ENCODE data around the gene CCS. TPM values are rescaled to one million over a fixed set of nuclear protein-coding genes. Genes with fewer than 3 reads are reported as not detected.
"Not testable (repeated sequence)": the region's sequence is repeated elsewhere in the genome, so short reads cannot be mapped to it uniquely, and the experiment has no call there.

The CCS gene
- total and polyA plus RNA-seq, 2 donors (not counting 1 experiment from before 2014, with no cell fraction given), result 87.8 to 174 TPM

- 96% methylated on average over 6 of the region's 6 CpGs for WGBS (ENCODE audit: insufficient coverage)
- no peak overlapping the region for H3K4me2 ChIP-seq (replicated peaks; ENCODE audit: low read depth, low read length, poor library complexity, severe bottlenecking)
- H3K9ac ChIP-seq (ENCODE audit: low read length), result no peak overlapping the region
- ChIA-PET CTCF (interaction anchor here (1.1 kb wide), 2 partner anchors 35 to 75 kb away, joined by 3 to 4 read pairs; no protein-coding TSS in a partner anchor), POLR2A (no interaction called here)
- H3K4me1 ChIP-seq (ENCODE audit: control insufficient read depth in 2 of 2, insufficient read depth in 2 of 2, low read length in 2 of 2), result peaks cover 16 to 30% of the 10 kb centered on the region in 2 donors
- peaks cover 35% of the 10 kb centered on the region for H3K4me1 Mint-ChIP-seq
- no peak overlapping the region for H3K4me3 ChIP-seq (ENCODE audit: control extremely low read depth in 1 of 5, extremely low read depth in 1 of 5, insufficient read depth in 1 of 5, low read depth in 2 of 5, low read length in 4 of 5)
- H3K79me2 ChIP-seq (ENCODE audit: control insufficient read depth, insufficient read depth, low read length), result peaks cover 16% of the 10 kb centered on the region
- TF ChIP-seq EZH2 (IDR thresholded peaks at IDR 0.05; ENCODE audit: borderline replicate concordance, insufficient read depth, low read depth, low read length, poor library complexity, severe bottlenecking) (no peak), CTCF (IDR thresholded peaks at IDR 0.05) (no peak)
- no peak overlapping the region for H3K27ac ChIP-seq (ENCODE audit: low read length in 2 of 2)
- ATAC-seq (ENCODE audit: low read depth) (no peak), DNase-seq (no peak)
- H3K9me3 Mint-ChIP-seq (ENCODE audit: insufficient read depth), result no peaks in the 10 kb centered on the region
- peaks cover 2 to 41% of the 10 kb centered on the region in 2 experiments for H3K36me3 ChIP-seq (replicated peaks in 1 of 2; ENCODE audit: control extremely low read depth in 1 of 2, control insufficient read depth in 1 of 2, extremely low read depth in 1 of 2, insufficient read depth in 2 of 2, low read length in 1 of 2)
- no peaks in the 10 kb centered on the region for H3K27me3 Mint-ChIP-seq
- intact Hi-C loops (cut with micrococcal nuclease), result no loop called here
- peaks cover 0 to 5% (median 0%) of the 10 kb centered on the region in 3 donors for H3K9me3 ChIP-seq (ENCODE audit: control extremely low read depth in 1 of 3, control insufficient read depth in 2 of 3, insufficient read depth in 1 of 3, low read length in 2 of 3)
- no peaks in the 10 kb centered on the region for H4K20me1 ChIP-seq (ENCODE audit: control insufficient read depth, insufficient read depth, low read length, poor library complexity, severe bottlenecking)
- no peak overlapping the region for H2AFZ ChIP-seq (ENCODE audit: insufficient read depth, low read depth, low read length, poor library complexity, severe bottlenecking)
- no peaks in the 10 kb centered on the region for H3K27me3 ChIP-seq (replicated peaks in 1 of 4; ENCODE audit: control extremely low read depth in 1 of 4, control insufficient read depth in 3 of 4, insufficient read depth in 4 of 4, low read length in 3 of 4)
- no peak overlapping the region for H3K4me3 Mint-ChIP-seq
- no peak overlapping the region for H3K27ac Mint-ChIP-seq
Observed at GRCh38 chr11:66603072-66603471, 10.1 kb downstream of the CCS start.

- no peak overlapping the region for H3K27ac Mint-ChIP-seq
- H4K20me1 ChIP-seq (ENCODE audit: control insufficient read depth, insufficient read depth, low read length, poor library complexity, severe bottlenecking), result no peaks in the 10 kb centered on the region
- no peaks in the 10 kb centered on the region for H3K27me3 ChIP-seq (replicated peaks in 1 of 4; ENCODE audit: control extremely low read depth in 1 of 4, control insufficient read depth in 3 of 4, insufficient read depth in 4 of 4, low read length in 3 of 4)
- no peak overlapping the region for H3K4me3 ChIP-seq (ENCODE audit: control extremely low read depth in 1 of 5, extremely low read depth in 1 of 5, insufficient read depth in 1 of 5, low read depth in 2 of 5, low read length in 4 of 5)
- H2AFZ ChIP-seq (ENCODE audit: insufficient read depth, low read depth, low read length, poor library complexity, severe bottlenecking), result no peak overlapping the region
- H3K4me1 ChIP-seq (ENCODE audit: control insufficient read depth in 2 of 2, insufficient read depth in 2 of 2, low read length in 2 of 2), result peaks cover 23 to 41% of the 10 kb centered on the region in 2 donors
- H3K9me3 Mint-ChIP-seq (ENCODE audit: insufficient read depth), result no peaks in the 10 kb centered on the region
- no peak overlapping the region for H3K9ac ChIP-seq (ENCODE audit: low read length)
- TF ChIP-seq CTCF (IDR thresholded peaks at IDR 0.05), result no peak
- WGBS (ENCODE audit: insufficient coverage), result 73% methylated on average over 5 of the region's 5 CpGs
- peaks cover 10% of the 10 kb centered on the region for H3K79me2 ChIP-seq (ENCODE audit: control insufficient read depth, insufficient read depth, low read length)
- peaks cover 34% of the 10 kb centered on the region for H3K4me1 Mint-ChIP-seq
- H3K36me3 ChIP-seq (replicated peaks in 1 of 2; ENCODE audit: control extremely low read depth in 1 of 2, control insufficient read depth in 1 of 2, extremely low read depth in 1 of 2, insufficient read depth in 2 of 2, low read length in 1 of 2), result peaks cover 2 to 38% of the 10 kb centered on the region in 2 experiments
- no peak overlapping the region for H3K4me3 Mint-ChIP-seq
- ATAC-seq (ENCODE audit: low read depth) (no peak), DNase-seq (no peak)
- no peaks in the 10 kb centered on the region for H3K27me3 Mint-ChIP-seq
- no peak overlapping the region for H3K27ac ChIP-seq (ENCODE audit: low read length in 2 of 2)
- intact Hi-C loops (cut with micrococcal nuclease), result no loop called here
- POLR2A ChIA-PET, result interaction anchor here (1.5 kb wide), 1 partner anchor 12 kb away, joined by 6 read pairs; the partner anchor contains the start of gene RBM14
- no peak overlapping the region for H3K4me2 ChIP-seq (replicated peaks; ENCODE audit: low read depth, low read length, poor library complexity, severe bottlenecking)
- peaks cover 0 to 7% (median 0%) of the 10 kb centered on the region in 3 donors for H3K9me3 ChIP-seq (ENCODE audit: control extremely low read depth in 1 of 3, control insufficient read depth in 2 of 3, insufficient read depth in 1 of 3, low read length in 2 of 3)
- CTCF ChIA-PET, result no interaction called here
Observed at GRCh38 chr11:66604155-66604554, 11.2 kb downstream of the CCS start.

GRCh38 chr11:66606608-66607007 is 13.6 kb downstream of the CCS start:
- H3K27me3 Mint-ChIP-seq; intact Hi-C loops (cut with micrococcal nuclease); DNase-seq; H3K4me3 ChIP-seq (ENCODE audit: control extremely low read depth in 1 of 5, extremely low read depth in 1 of 5, insufficient read depth in 1 of 5, low read depth in 2 of 5, low read length in 4 of 5); H4K20me1 ChIP-seq (ENCODE audit: control insufficient read depth, insufficient read depth, low read length, poor library complexity, severe bottlenecking); H3K27me3 ChIP-seq (replicated peaks in 1 of 4; ENCODE audit: control extremely low read depth in 1 of 4, control insufficient read depth in 3 of 4, insufficient read depth in 4 of 4, low read length in 3 of 4); H3K9me3 ChIP-seq (ENCODE audit: control extremely low read depth in 1 of 3, control insufficient read depth in 2 of 3, insufficient read depth in 1 of 3, low read length in 2 of 3); H3K4me3 Mint-ChIP-seq; H3K4me2 ChIP-seq (replicated peaks; ENCODE audit: low read depth, low read length, poor library complexity, severe bottlenecking); ATAC-seq (ENCODE audit: low read depth); H3K9ac ChIP-seq (ENCODE audit: low read length); H3K79me2 ChIP-seq (ENCODE audit: control insufficient read depth, insufficient read depth, low read length); H3K9me3 Mint-ChIP-seq (ENCODE audit: insufficient read depth); H2AFZ ChIP-seq (ENCODE audit: insufficient read depth, low read depth, low read length, poor library complexity, severe bottlenecking): not testable (repeated sequence)
- peak overlapping the region; percentile 53 for H3K27ac Mint-ChIP-seq
- ChIA-PET POLR2A (interaction anchor here (0.6 to 1.9 kb wide), 5 partner anchors 10 to 53 kb away, joined by 3 to 8 read pairs (median 5); partner anchors contain the start of gene RBM4), CTCF (interaction anchor here (1.9 to 2.1 kb wide), 2 partner anchors 10 to 11 kb away, joined by 5 to 9 read pairs; partner anchors contain the start of gene RBM14)
- H3K27ac ChIP-seq (ENCODE audit: low read length in 2 of 2), result peak overlapping the region in 1 of 2 donors; percentile 9
- peaks cover 34 to 49% of the 10 kb centered on the region in 2 donors for H3K4me1 ChIP-seq (ENCODE audit: control insufficient read depth in 2 of 2, insufficient read depth in 2 of 2, low read length in 2 of 2)
- peaks cover 38% of the 10 kb centered on the region for H3K4me1 Mint-ChIP-seq
- WGBS (ENCODE audit: insufficient coverage), result no CpG with 5 or more reads among the region's 3 CpGs
- peaks cover 0 to 23% of the 10 kb centered on the region in 2 experiments for H3K36me3 ChIP-seq (replicated peaks in 1 of 2; ENCODE audit: control extremely low read depth in 1 of 2, control insufficient read depth in 1 of 2, extremely low read depth in 1 of 2, insufficient read depth in 2 of 2, low read length in 1 of 2)

Data from B cell (primary cell).